Peyer's patch (tissue), 4 donors: ENCODE data around the gene MYOM3. TPM values are rescaled to one million over a fixed set of nuclear protein-coding genes. Genes with fewer than 3 reads are reported as not detected.

Experiments
- DNase-seq, 3 donors: peaks; one replicate each; pipeline ENCODE4 v3.0.0-alpha.2; 2017 to 2019
- H3K27ac ChIP-seq, 4 donors: fragments of 200-600 bp; sonication (generic); one replicate each; pipeline ENCODE4 v1.5.1; 2016 to 2019
- H3K27me3 ChIP-seq, 2 donors: fragments of 200-600 bp; sonication (generic); one replicate each; pipeline ENCODE4 v1.5.1; 2019
- H3K36me3 ChIP-seq, 3 donors: fragments of 200-600 bp; sonication (generic); one replicate each; pipeline ENCODE4 v1.5.1; 2016 to 2019
- H3K4me1 ChIP-seq, 4 donors: fragments of 200-600 bp; sonication (generic); one replicate each; pipeline ENCODE4 v1.5.1; 2016 to 2019
- H3K4me3 ChIP-seq, 4 donors: fragments of 200-600 bp; sonication (generic); 1 replicate in 3 of 4; 2 replicates in 1 of 4; pipeline ENCODE4 v1.5.1; 2016 to 2019; ENCODE audit warnings: mild to moderate bottlenecking in 1 of 4
- H3K9me3 ChIP-seq, 4 donors: fragments of 200-600 bp; sonication (generic); one replicate each; pipeline ENCODE4 v1.5.1; 2016 to 2019; ENCODE audit warnings: mild to moderate bottlenecking in 1 of 4
- POLR2A ChIP-seq, 2 donors: fragments of 450-650 bp; IDR thresholded peaks; one replicate each; pipeline ENCODE4 v1.5.1; 2017; ENCODE audit warnings: antibody characterized with exemption in 2 of 2, mild to moderate bottlenecking in 2 of 2, moderate library complexity in 2 of 2
- total RNA-seq, 4 donors: library from RNA; depleted of rRNA; stranded (reverse); fragments of >200 nt; gene quantifications; one replicate each; pipeline ENCODE4 v1.1.0, GENCODE V29; 2016
- TF ChIP-seq, protein P1 (sequence below), 6 experiments: fragments of 450-650 bp in 4 of 6; fragments of 200-600 bp in 2 of 6; sonication (generic) in 1 of 6; IDR thresholded peaks; one replicate each; pipeline ENCODE4 v1.5.1; 2017 to 2019; ENCODE audit warnings: antibody characterized with exemption in 6 of 6, mild to moderate bottlenecking in 3 of 6, moderate library complexity in 1 of 6

Gene MYOM3
- total RNA-seq, 4 donors from 2014 or later = 10.7 to 40.8 (median 24.7) TPM

- Histone ChIP-seq H3K4me3 (no peak overlapping the region), H3K36me3 (no peaks in the 10 kb centered on the region), H3K9me3 (no peaks in the 10 kb centered on the region), H3K27me3 (no peaks in the 10 kb centered on the region), H3K27ac (no peak overlapping the region), H3K4me1 (peaks cover 0 to 24% (median 2%) of the 10 kb centered on the region in 4 donors)
- no peak for TF ChIP-seq POLR2A (IDR thresholded peaks at IDR 0.05)
- TF ChIP-seq, protein P1, sequence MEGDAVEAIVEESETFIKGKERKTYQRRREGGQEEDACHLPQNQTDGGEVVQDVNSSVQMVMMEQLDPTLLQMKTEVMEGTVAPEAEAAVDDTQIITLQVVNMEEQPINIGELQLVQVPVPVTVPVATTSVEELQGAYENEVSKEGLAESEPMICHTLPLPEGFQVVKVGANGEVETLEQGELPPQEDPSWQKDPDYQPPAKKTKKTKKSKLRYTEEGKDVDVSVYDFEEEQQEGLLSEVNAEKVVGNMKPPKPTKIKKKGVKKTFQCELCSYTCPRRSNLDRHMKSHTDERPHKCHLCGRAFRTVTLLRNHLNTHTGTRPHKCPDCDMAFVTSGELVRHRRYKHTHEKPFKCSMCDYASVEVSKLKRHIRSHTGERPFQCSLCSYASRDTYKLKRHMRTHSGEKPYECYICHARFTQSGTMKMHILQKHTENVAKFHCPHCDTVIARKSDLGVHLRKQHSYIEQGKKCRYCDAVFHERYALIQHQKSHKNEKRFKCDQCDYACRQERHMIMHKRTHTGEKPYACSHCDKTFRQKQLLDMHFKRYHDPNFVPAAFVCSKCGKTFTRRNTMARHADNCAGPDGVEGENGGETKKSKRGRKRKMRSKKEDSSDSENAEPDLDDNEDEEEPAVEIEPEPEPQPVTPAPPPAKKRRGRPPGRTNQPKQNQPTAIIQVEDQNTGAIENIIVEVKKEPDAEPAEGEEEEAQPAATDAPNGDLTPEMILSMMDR (IDR thresholded peaks at IDR 0.05) = no peak
- DNase-seq = no peak
Observed at GRCh38 chr1:24096739-24097103, 15.2 kb downstream of the MYOM3 start.

- no peaks in the 10 kb centered on the region for H3K27me3 ChIP-seq
- TF ChIP-seq, protein P1 (IDR thresholded peaks at IDR 0.05) = no peak
- no peak for TF ChIP-seq POLR2A (IDR thresholded peaks at IDR 0.05)
- no peaks in the 10 kb centered on the region for H3K9me3 ChIP-seq
- DNase-seq = no peak
- no peak overlapping the region for H3K4me3 ChIP-seq
- H3K4me1 ChIP-seq = peaks cover 0 to 19% (median 0%) of the 10 kb centered on the region in 4 donors
- no peak overlapping the region for H3K27ac ChIP-seq
- H3K36me3 ChIP-seq = no peaks in the 10 kb centered on the region
Observed at GRCh38 chr1:24096009-24096738, 15.8 kb downstream of the MYOM3 start.

- DNase-seq = no peak
- TF ChIP-seq, protein P1 (IDR thresholded peaks at IDR 0.05) = no peak
- no peak for TF ChIP-seq POLR2A (IDR thresholded peaks at IDR 0.05)
- no peak overlapping the region for H3K4me3 ChIP-seq
- no peak overlapping the region for H3K27ac ChIP-seq
- H3K36me3 ChIP-seq = no peaks in the 10 kb centered on the region
- peaks cover 0 to 11% (median 0%) of the 10 kb centered on the region in 4 donors for H3K4me1 ChIP-seq
- no peaks in the 10 kb centered on the region for H3K27me3 ChIP-seq
- no peaks in the 10 kb centered on the region for H3K9me3 ChIP-seq
Observed at GRCh38 chr1:24095140-24095859, 16.6 kb downstream of the MYOM3 start.

DNA sequence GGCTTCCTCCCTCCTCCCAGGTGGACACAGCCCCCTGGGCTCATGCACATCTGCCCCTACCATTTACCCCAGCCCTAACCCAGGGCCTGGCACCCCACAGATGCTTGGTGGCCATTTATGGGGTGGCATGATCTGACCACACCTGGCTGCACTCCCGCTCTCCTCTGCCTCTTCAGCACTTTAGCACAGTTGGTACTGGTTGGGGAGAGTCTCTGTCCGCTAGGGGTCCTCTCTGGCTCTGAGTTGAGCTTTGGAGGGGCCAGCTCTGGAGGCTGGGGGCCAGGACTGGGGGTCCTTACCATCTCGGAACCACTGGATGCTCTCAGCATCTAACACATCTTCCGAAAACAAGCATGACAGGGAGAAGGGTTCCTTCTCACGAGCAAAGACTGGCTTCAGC, 17.4 kb downstream of the MYOM3 start:
- Histone ChIP-seq H3K9me3 (no peaks in the 10 kb centered on the region), H3K27me3 (no peaks in the 10 kb centered on the region), H3K4me3 (no peak overlapping the region), H3K27ac (no peak overlapping the region), H3K4me1 (peaks cover 0 to 4% (median 0%) of the 10 kb centered on the region in 4 donors), H3K36me3 (no peaks in the 10 kb centered on the region)
- no peak for TF ChIP-seq POLR2A (IDR thresholded peaks at IDR 0.05)
- TF ChIP-seq, protein P1 (IDR thresholded peaks at IDR 0.05) = no peak
- DNase-seq = peak in 1 of 3 donors; percentile 44

DNA sequence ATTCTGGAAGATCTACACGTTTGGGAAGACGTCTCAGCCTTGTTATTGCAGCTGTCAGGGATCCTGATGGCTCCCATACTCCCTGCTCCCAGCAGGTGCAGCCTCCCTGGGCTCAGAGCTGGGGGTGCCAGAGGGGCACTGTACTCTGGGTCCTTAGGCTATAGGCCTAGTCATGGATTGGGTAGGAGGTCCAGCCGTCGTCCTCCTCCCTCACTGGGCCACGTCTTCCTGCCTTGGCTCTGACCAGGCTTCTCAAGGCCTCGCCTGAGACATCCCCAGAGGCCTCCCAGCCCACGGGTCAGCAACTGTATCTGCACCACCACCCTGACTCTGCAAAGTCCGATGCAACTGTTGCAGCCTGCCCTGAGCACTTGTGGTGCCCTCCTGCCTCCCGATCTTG, 18.2 kb downstream of the MYOM3 start:
- H3K36me3 ChIP-seq = no peaks in the 10 kb centered on the region
- no peaks in the 10 kb centered on the region for H3K9me3 ChIP-seq
- H3K27ac ChIP-seq = no peak overlapping the region
- H3K4me1 ChIP-seq = no peaks in the 10 kb centered on the region
- DNase-seq = peak in 1 of 3 donors; percentile 26
- H3K4me3 ChIP-seq = no peak overlapping the region
- H3K27me3 ChIP-seq = no peaks in the 10 kb centered on the region
- no peak for TF ChIP-seq POLR2A (IDR thresholded peaks at IDR 0.05)
- TF ChIP-seq, protein P1 (IDR thresholded peaks at IDR 0.05) = no peak
